Right lobe of liver (tissue), 6 donors: ENCODE data around the gene METAP1D. TPM values are rescaled to one million over a fixed set of nuclear protein-coding genes. Genes with fewer than 3 reads are reported as not detected.
"Not testable (repeated sequence)": the region's sequence is repeated elsewhere in the genome, so short reads cannot be mapped to it uniquely, and the experiment has no call there.

Source experiments
- ATAC-seq, 4 donors: fragments of 200-7000 bp; cut with Tn5 transposase; one replicate each; pipeline ENCODE4 v1.9.1; 2020; ENCODE audit warnings: mild to moderate bottlenecking in 4 of 4, moderate library complexity in 4 of 4
- DNase-seq, 3 donors: peaks; one replicate each; pipeline ENCODE4 v3.0.0-alpha.2; 2020
- H3K27ac ChIP-seq, 3 donors: fragments of 200-600 bp; one replicate each; pipeline ENCODE4 v1.8.0; 2022
- H3K27me3 ChIP-seq, 2 donors: fragments of 200-600 bp; one replicate each; pipeline ENCODE4 v1.8.0; 2022
- H3K36me3 ChIP-seq, 4 donors: fragments of 200-600 bp; sonication (generic) in 1 of 4; one replicate each; pipeline versions ENCODE4 v1.5.1 to v1.8.0; 2017 to 2022; ENCODE audit warnings: control low read depth in 1 of 4
- H3K4me1 ChIP-seq, 4 donors: fragments of 200-600 bp; sonication (generic) in 1 of 4; one replicate each; pipeline versions ENCODE4 v1.5.1 to v1.8.0; 2017 to 2022; ENCODE audit warnings: control low read depth in 1 of 4
- H3K4me3 ChIP-seq, 3 donors: fragments of 200-600 bp; one replicate each; pipeline ENCODE4 v1.8.0; 2022
- H3K9me3 ChIP-seq, 4 donors: fragments of 200-600 bp; sonication (generic) in 1 of 4; one replicate each; pipeline versions ENCODE4 v1.5.1 to v1.8.0; 2017 to 2022; ENCODE audit warnings: control low read depth in 1 of 4
- POLR2A ChIP-seq: fragments of 450-650 bp; IDR thresholded peaks from one replicate; pipeline ENCODE4 v1.6.1; 2017; ENCODE audit warnings: antibody characterized with exemption, mild to moderate bottlenecking
- WGBS: methylation state at CpG from one replicate; pipeline ENCODE4 v1.1.6; 2018; ENCODE audit warnings: low coverage, low lambda C conversion rate; ENCODE audit not compliant: insufficient coverage; ENCODE audit errors: missing lambda C conversion rate; 5-methylcytosine and 5-hydroxymethylcytosine counted together
- intact Hi-C, 2 donors: fragments of 100-400 bp; cut with DNase I; formaldehyde crosslinking; loops; one replicate each; pipeline versions ENCODE4 v1.11.2 to v1.14.1; 2022
- total RNA-seq, 6 experiments: library from RNA; depleted of rRNA in 2 of 6; stranded (reverse); fragments of >200 nt in 2 of 6; fragmentation: NEBNext Ultra II Directional in 3 of 6; extraction: Animal tissue kit (Norgen Biotek cat#: 25700) in 3 of 6; gene quantifications; one replicate each; pipeline versions ENCODE4 v1.1.0 to v1.2.4, GENCODE V29; 2016 to 2023
- TF ChIP-seq, protein P1 (sequence below), 4 donors: fragments of 200-600 bp in 3 of 4; fragments of 450-650 bp in 1 of 4; IDR thresholded peaks; one replicate each; pipeline versions ENCODE4 v1.5.1 to v1.8.0; 2016 to 2022; ENCODE audit warnings: antibody characterized with exemption in 4 of 4, mild to moderate bottlenecking in 2 of 4
- donor health status: DM: no; HTN: yes; CAD: no.
- donor health status: DM: no; HTN: no; CAD: no.
- donor health status: DM: no; HTN: no; CAD: no.
- donor health status: DM: no; HTN: yes; CAD: no.
- donor health status: DM: no; HTN: yes; CAD: no.

Gene METAP1D
- total RNA-seq, 6 experiments from 2014 or later: 2.4 to 8.2 (median 4.6) TPM

DNA sequence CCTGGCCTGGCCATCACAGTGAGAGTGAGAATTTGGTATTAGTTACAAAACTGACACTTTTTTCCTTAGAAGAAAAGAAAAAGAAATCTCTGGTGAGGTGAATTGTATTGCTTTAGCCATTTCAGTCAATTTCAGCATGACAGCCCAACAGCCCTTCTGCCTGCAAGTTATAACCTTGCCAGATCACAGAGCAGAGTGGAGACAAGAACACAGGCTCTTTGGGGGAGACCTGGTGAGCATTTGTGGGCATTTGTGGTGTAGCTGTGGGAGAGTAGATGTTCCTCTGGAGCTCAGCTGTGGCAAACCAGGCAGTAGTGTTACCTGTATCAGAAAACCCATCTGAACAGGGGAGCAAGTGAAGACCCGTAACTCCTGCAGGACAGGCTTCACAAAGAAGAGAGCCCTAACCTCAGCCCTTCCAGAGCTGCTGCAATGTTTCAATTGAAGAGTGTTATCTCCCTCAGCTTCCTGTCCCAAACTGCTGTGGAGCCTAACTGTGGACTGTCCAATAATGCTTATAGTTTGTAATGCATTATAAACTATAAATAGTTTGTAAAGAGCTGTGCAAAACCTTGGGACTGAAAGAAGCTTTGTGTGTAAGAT lies 62.8 kb downstream of the METAP1D start:
- Histone ChIP-seq H3K36me3 (no peaks in the 10 kb centered on the region), H3K4me3 (no peak overlapping the region), H3K4me1 (no peaks in the 10 kb centered on the region), H3K27ac (no peak overlapping the region), H3K9me3 (no peaks in the 10 kb centered on the region), H3K27me3 (no peaks in the 10 kb centered on the region)
- intact Hi-C loops: no loop called here
- ATAC-seq (no peak), DNase-seq (no peak)
- WGBS: no CpG with 5 or more reads among the region's 1 CpG
- TF ChIP-seq POLR2A: no peak
- TF ChIP-seq, protein P1, sequence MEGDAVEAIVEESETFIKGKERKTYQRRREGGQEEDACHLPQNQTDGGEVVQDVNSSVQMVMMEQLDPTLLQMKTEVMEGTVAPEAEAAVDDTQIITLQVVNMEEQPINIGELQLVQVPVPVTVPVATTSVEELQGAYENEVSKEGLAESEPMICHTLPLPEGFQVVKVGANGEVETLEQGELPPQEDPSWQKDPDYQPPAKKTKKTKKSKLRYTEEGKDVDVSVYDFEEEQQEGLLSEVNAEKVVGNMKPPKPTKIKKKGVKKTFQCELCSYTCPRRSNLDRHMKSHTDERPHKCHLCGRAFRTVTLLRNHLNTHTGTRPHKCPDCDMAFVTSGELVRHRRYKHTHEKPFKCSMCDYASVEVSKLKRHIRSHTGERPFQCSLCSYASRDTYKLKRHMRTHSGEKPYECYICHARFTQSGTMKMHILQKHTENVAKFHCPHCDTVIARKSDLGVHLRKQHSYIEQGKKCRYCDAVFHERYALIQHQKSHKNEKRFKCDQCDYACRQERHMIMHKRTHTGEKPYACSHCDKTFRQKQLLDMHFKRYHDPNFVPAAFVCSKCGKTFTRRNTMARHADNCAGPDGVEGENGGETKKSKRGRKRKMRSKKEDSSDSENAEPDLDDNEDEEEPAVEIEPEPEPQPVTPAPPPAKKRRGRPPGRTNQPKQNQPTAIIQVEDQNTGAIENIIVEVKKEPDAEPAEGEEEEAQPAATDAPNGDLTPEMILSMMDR (IDR thresholded peaks at IDR 0.05): no peak

DNA sequence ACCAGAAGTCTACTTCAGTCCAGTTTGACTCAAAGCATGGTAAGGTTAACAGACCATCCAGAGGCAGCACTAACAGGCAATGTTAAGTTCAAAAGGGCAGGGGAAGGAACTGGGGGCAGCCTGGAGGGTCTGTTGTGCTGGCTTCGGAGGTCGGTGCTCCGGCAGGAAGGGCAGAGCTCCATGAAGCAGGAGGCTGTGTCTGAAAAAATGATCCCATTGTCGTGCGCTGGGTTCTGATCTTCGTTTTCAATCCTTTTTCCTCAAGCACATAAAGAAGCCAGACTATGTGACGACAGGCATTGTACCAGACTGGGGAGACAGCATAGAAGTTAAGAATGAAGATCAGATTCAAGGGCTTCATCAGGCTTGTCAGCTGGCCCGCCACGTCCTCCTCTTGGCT lies 63.7 kb downstream of the METAP1D start:
- DNase-seq (no peak), ATAC-seq (no peak)
- Histone ChIP-seq H3K27me3 (no peaks in the 10 kb centered on the region), H3K4me1 (no peaks in the 10 kb centered on the region), H3K27ac (no peak overlapping the region), H3K9me3 (no peaks in the 10 kb centered on the region), H3K36me3 (no peaks in the 10 kb centered on the region), H3K4me3 (no peak overlapping the region)
- TF ChIP-seq, protein P1 (IDR thresholded peaks at IDR 0.05): no peak
- TF ChIP-seq POLR2A: no peak
- 78% methylated on average over 9 of the region's 9 CpGs for WGBS
- intact Hi-C loops: no loop called here

DNA sequence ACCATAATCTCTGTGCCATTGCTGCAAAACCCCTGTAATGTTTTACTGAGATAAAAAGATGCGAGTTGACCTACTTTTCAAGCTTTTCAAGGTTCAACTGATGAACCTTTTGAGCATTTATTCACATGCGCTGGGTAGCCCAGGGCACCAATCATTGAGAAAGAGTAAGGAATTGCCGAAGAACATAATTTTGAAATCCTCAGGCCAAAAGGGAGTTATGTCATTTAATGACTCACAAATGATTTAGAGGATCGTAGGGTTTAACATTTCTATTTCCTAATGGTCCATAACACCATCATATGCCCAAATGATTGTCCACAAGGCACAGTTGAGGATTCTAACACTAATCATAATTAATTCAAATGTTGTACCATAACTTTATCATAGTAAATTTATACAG lies 65.4 kb downstream of the METAP1D start:
- Histone ChIP-seq H3K9me3 (no peaks in the 10 kb centered on the region), H3K36me3 (no peaks in the 10 kb centered on the region), H3K27ac (no peak overlapping the region), H3K27me3 (no peaks in the 10 kb centered on the region), H3K4me3 (no peak overlapping the region), H3K4me1 (no peaks in the 10 kb centered on the region)
- DNase-seq (no peak), ATAC-seq (no peak)
- TF ChIP-seq, protein P1 (IDR thresholded peaks at IDR 0.05): no peak
- TF ChIP-seq POLR2A: no peak
- intact Hi-C loops: no loop called here
- 82% methylated on average over 4 of the region's 4 CpGs for WGBS

DNA sequence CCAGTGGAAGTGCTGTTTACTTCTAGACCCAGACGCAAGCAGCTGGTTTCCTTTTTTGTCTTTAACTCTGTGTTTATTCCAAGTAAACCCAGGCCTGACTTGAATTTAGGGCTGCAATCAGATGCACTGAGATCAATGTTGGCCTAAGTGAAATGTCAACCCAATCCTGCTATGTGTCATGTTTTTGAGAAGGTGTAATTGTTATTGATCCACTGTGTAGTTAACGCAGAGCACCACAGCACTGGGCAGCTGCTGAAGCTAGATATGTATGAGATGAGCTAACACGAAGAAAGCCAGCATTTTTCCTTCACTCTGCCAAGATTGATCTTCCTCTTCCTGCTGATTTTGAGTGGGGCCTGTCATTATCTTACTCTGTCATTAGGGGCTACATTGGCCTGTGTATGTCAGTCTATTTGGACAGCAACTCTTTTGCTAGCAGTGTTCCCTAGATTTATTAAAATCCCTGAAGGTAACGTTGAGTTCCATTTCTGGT lies 66.7 kb downstream of the METAP1D start:
- Histone ChIP-seq H3K27me3 (no peaks in the 10 kb centered on the region), H3K4me1 (no peaks in the 10 kb centered on the region), H3K36me3 (no peaks in the 10 kb centered on the region), H3K4me3 (no peak overlapping the region), H3K27ac (no peak overlapping the region), H3K9me3 (no peaks in the 10 kb centered on the region)
- 76% methylated on average over 4 of the region's 4 CpGs for WGBS
- intact Hi-C loops: no loop called here
- ATAC-seq (no peak), DNase-seq (no peak)
- TF ChIP-seq POLR2A: no peak
- TF ChIP-seq, protein P1 (IDR thresholded peaks at IDR 0.05): no peak

DNA sequence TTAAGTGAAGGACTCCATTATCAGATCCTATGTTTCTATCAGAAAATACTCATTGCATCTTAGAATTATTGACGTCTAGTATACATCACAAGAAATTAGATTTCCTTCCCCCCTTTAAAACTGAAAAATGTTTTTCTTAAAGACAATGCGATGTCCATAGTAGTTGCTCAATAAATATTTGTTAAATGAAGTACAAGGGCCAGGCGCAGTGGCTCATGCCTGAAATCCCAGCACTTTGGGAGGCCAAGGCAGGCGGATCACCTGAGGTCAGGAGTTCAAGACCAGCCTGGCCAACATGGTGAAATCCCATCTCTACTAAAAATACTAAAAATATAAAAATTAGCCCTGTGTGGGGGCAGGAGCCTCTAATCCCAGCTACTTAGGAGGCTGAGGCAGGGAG lies 68.2 kb downstream of the METAP1D start:
- H3K9me3 ChIP-seq, H3K4me3 ChIP-seq, H3K4me1 ChIP-seq, ATAC-seq, intact Hi-C loops, H3K27ac ChIP-seq, H3K27me3 ChIP-seq, H3K36me3 ChIP-seq, DNase-seq: not testable (repeated sequence)
- 77% methylated on average over 4 of the region's 4 CpGs for WGBS
